Esophagus muscularis mucosa (tissue), 4 donors: Measurements from ENCODE around the gene OR2W3.

ENCODE experiments used
- EP300 ChIP-seq: sonication (generic); formaldehyde crosslinking; IDR thresholded peaks from one replicate; pipeline ENCODE4 v1.6.1; 2017; ENCODE audit warnings: antibody characterized with exemption
- POLR2A ChIP-seq: fragments of 450-650 bp; IDR thresholded peaks from one replicate; pipeline ENCODE4 v1.6.1; 2017; ENCODE audit warnings: antibody characterized with exemption, moderate library complexity, mild to moderate bottlenecking, low read depth
- POLR2AphosphoS5 ChIP-seq, 2 donors: sonication (generic); formaldehyde crosslinking; IDR thresholded peaks; one replicate each; pipeline ENCODE4 v1.6.1; 2017; ENCODE audit warnings: antibody characterized with exemption in 2 of 2
- TF ChIP-seq, protein P1 (sequence below), 3 experiments: fragments of 200-600 bp in 2 of 3; fragments of 450-650 bp in 1 of 3; sonication (generic) in 2 of 3; IDR thresholded peaks; one replicate each; pipeline ENCODE4 v1.5.1; 2017 to 2019; ENCODE audit warnings: antibody characterized with exemption in 3 of 3, mild to moderate bottlenecking in 2 of 3, moderate library complexity in 1 of 3

DNA sequence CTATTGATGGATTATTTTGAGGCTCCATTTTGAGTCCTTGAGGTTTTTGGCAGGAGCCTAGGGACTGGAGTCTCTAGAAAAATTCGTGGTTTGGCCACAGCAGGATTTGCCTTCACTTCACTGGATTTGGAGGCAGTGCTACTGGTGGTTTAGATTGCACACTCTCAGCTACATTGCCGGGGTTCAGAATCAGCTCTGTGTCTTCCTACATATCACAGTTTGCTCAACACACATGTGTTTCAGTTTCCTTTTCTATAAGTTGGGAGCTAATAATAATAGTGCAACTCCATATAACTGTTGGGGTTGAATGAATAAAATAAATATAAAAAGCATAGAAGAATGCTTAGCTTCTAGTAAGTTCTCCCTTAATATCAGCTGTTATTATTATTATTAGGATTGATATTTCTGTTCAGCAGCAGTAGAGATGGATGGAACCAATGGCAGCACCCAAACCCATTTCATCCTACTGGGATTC is at the start of gene OR2W3:
- TF ChIP-seq, protein P1, sequence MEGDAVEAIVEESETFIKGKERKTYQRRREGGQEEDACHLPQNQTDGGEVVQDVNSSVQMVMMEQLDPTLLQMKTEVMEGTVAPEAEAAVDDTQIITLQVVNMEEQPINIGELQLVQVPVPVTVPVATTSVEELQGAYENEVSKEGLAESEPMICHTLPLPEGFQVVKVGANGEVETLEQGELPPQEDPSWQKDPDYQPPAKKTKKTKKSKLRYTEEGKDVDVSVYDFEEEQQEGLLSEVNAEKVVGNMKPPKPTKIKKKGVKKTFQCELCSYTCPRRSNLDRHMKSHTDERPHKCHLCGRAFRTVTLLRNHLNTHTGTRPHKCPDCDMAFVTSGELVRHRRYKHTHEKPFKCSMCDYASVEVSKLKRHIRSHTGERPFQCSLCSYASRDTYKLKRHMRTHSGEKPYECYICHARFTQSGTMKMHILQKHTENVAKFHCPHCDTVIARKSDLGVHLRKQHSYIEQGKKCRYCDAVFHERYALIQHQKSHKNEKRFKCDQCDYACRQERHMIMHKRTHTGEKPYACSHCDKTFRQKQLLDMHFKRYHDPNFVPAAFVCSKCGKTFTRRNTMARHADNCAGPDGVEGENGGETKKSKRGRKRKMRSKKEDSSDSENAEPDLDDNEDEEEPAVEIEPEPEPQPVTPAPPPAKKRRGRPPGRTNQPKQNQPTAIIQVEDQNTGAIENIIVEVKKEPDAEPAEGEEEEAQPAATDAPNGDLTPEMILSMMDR (IDR thresholded peaks at IDR 0.05): no peak
- no peak for TF ChIP-seq POLR2A
- TF ChIP-seq POLR2AphosphoS5 (IDR thresholded peaks at IDR 0.05): no peak
- no peak for TF ChIP-seq EP300
